GM12878 (cell line): ENCODE results near the gene IL3RA. TPM values are rescaled to one million over a fixed set of nuclear protein-coding genes. Genes with fewer than 3 reads are reported as not detected.

ENCODE experiments used
- BACH1 ChIP-seq: fragments of 450-650 bp; IDR thresholded peaks from 2 replicates; pipeline ENCODE4 v1.6.1; 2017; ENCODE audit warnings: mild to moderate bottlenecking, borderline replicate concordance
- BHLHE40 ChIP-seq, 2 experiments: fragments of 450-650 bp in 1 of 2; IDR thresholded peaks; 2 replicates each; pipeline ENCODE4 v1.6.1; 2011 to 2017; ENCODE audit warnings: low read depth in 2 of 2, borderline replicate concordance in 1 of 2, improper control_type of control experiment in 1 of 2, low read length in 1 of 2, mild to moderate bottlenecking in 1 of 2
- BMI1 ChIP-seq: fragments of 450-650 bp; IDR thresholded peaks from 2 replicates; pipeline ENCODE4 v1.6.1; 2016; ENCODE audit warnings: mild to moderate bottlenecking, moderate library complexity, borderline replicate concordance
- CHD1 ChIP-seq: IDR thresholded peaks from 2 replicates; pipeline ENCODE4 v1.6.1; 2012; ENCODE audit warnings: low read depth, low read length, improper control_type of control experiment
- HSF1 ChIP-seq: fragments of 150-350 bp; IDR thresholded peaks from 2 replicates; pipeline ENCODE4 v1.6.1; 2014; ENCODE audit warnings: mild to moderate bottlenecking, low read depth, low read length
- IRF3 ChIP-seq: fragments of 450-650 bp; IDR thresholded peaks from 2 replicates; pipeline ENCODE4 v1.6.1; 2014; ENCODE audit warnings: mild to moderate bottlenecking
- KDM1A ChIP-seq: fragments of 200-600 bp; sonication (generic); IDR thresholded peaks from 2 replicates; pipeline ENCODE4 v1.6.1; 2016; ENCODE audit warnings: borderline replicate concordance
- NRF1 ChIP-seq: conservative IDR thresholded peaks from 2 replicates; pipeline ENCODE4 v1.6.1; 2011; ENCODE audit warnings: mild to moderate bottlenecking, low read depth, low read length, improper control_type of control experiment
- POLR2AphosphoS2 ChIP-seq: IDR thresholded peaks from 2 replicates; pipeline ENCODE4 v1.6.1; 2011; ENCODE audit warnings: low read depth, mild to moderate bottlenecking, low read length, improper control_type of control experiment, moderate library complexity
- POLR2AphosphoS5 ChIP-seq: IDR thresholded peaks from 2 replicates; pipeline ENCODE4 v1.6.1; 2011; ENCODE audit warnings: mild to moderate bottlenecking, low read length, inconsistent platforms
- RELA ChIP-seq: fragments of 450-650 bp; IDR thresholded peaks from 2 replicates; pipeline ENCODE4 v1.8.0; 2014; ENCODE audit warnings: borderline replicate concordance; ENCODE audit not compliant: partially characterized antibody
- SMAD5 ChIP-seq: IDR thresholded peaks from 2 replicates; pipeline ENCODE4 v1.6.1; 2016; ENCODE audit warnings: antibody characterized with exemption, low read depth
- SUZ12 ChIP-seq: fragments of 200-600 bp; sonication (generic); IDR thresholded peaks from one replicate; pipeline ENCODE4 v1.6.1; 2018; ENCODE audit warnings: antibody characterized with exemption, mild to moderate bottlenecking; ENCODE audit not compliant: unreplicated experiment
- TCF3 ChIP-seq: IDR thresholded peaks from 2 replicates; pipeline ENCODE4 v1.6.1; 2012; ENCODE audit warnings: low read depth, mild to moderate bottlenecking, low read length, borderline replicate concordance; ENCODE audit not compliant: insufficient read depth
- USF1 ChIP-seq: IDR thresholded peaks from 2 replicates; pipeline ENCODE4 v1.6.1; 2011; ENCODE audit warnings: borderline replicate concordance, low read depth, mild to moderate bottlenecking, moderate library complexity, mixed read lengths, low read length; ENCODE audit not compliant: insufficient read depth; ENCODE audit errors: extremely low read length
- ZNF24 ChIP-seq: fragments of 450-650 bp; IDR thresholded peaks from 2 replicates; pipeline ENCODE4 v1.6.1; 2017; ENCODE audit warnings: antibody characterized with exemption, mild to moderate bottlenecking
- polyA plus RNA-seq, 11 experiments: library from polyadenylated mRNA; depleted of rRNA in 4 of 11; unstranded in 6 of 11; stranded (reverse) in 5 of 11; fragments of >200 nt; fragmentation: Nextera tagmentation in 4 of 11; fragmentation: Illumina TruSeq in 1 of 11; extraction: Ambion mirVana in 4 of 11; extraction: Trizol in 1 of 11; gene quantifications; 1 replicate in 1 of 11; 2 replicates in 10 of 11; pipeline versions ENCODE4 v1.2.1 to v1.2.3, GENCODE V29; 2011 to 2016; ENCODE audit warnings: inconsistent platforms in 2 of 11, missing spikeins in 2 of 11, low read depth in 1 of 11
- total RNA-seq, 4 experiments: library from RNA; depleted of rRNA in 3 of 4; stranded (reverse); fragments of >200 nt in 3 of 4; fragmentation: Illumina TruSeq in 1 of 4; extraction: Trizol in 1 of 4; gene quantifications; 2 replicates each; pipeline versions ENCODE4 v1.2.1 to v1.2.3, GENCODE V29; 2013 to 2021
- TF ChIP-seq, protein P1 (sequence below): IDR thresholded peaks from 2 replicates; pipeline ENCODE4 v1.6.1; 2012; ENCODE audit warnings: low read depth, low read length, improper control_type of control experiment
- TF ChIP-seq, protein P2 (sequence below): fragments of 450-650 bp; IDR thresholded peaks from 2 replicates; pipeline ENCODE4 v1.6.1; 2016; ENCODE audit warnings: mild to moderate bottlenecking, moderate library complexity, borderline replicate concordance

The IL3RA gene
- total and polyA plus RNA-seq, 10 of the 15 experiments (the other 5 are each of a cell fraction or from before 2014, with no cell fraction given): 2.1 to 31.1 (median 17.9) TPM

DNA sequence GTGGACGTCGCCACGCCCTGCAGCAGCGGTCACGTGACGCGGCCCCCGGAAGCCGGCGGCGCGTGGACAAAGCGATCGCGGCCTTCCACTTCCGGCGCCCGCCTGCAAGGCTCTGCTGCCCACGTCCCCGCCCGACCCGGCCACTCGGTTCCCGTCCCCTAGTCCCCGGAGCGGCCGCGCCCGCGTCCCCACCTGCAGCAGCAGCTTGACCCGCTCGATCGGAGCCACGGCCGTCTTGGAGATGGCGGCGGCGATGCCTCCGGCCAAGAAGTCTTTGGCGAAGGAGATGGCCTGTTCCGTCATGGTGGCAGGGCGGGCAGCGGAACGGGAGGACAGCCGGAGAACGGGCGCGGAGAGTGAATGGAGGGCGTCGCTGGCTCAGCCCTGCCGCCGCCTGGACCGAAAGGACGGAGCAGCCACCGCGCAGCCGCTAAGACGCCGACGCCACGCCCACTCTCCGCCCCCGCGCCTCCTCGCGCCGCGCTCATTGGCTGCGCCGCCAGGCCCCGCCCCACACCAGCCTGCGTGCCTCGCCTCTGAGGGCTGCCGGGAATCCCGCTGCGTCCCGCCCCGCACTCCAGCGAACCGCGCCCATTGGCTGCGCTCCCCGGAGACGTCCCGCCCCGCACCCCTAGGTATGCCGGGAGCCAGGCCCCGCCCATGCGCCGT lies 55.3 kb downstream of the IL3RA start, which contains the start of gene SLC25A6 (continued):
- peak; percentile 91 to 99 for TF ChIP-seq BHLHE40 (IDR thresholded peaks at IDR 0.05; ENCODE audit: borderline replicate concordance in 1 of 2, low read depth in 2 of 2, low read length in 1 of 2)
- TF ChIP-seq, protein P1, sequence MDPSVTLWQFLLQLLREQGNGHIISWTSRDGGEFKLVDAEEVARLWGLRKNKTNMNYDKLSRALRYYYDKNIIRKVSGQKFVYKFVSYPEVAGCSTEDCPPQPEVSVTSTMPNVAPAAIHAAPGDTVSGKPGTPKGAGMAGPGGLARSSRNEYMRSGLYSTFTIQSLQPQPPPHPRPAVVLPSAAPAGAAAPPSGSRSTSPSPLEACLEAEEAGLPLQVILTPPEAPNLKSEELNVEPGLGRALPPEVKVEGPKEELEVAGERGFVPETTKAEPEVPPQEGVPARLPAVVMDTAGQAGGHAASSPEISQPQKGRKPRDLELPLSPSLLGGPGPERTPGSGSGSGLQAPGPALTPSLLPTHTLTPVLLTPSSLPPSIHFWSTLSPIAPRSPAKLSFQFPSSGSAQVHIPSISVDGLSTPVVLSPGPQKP: peak; percentile 87
- peak; percentile 62; the same call in 1 of the 2 replicates for TF ChIP-seq IRF3
- TF ChIP-seq CHD1: peak; percentile 90
- peak; percentile 24; the same call in 1 of the 2 replicates for TF ChIP-seq TCF3
- peak; percentile 50; the same call in 1 of the 2 replicates for TF ChIP-seq NRF1
- TF ChIP-seq, protein P2, sequence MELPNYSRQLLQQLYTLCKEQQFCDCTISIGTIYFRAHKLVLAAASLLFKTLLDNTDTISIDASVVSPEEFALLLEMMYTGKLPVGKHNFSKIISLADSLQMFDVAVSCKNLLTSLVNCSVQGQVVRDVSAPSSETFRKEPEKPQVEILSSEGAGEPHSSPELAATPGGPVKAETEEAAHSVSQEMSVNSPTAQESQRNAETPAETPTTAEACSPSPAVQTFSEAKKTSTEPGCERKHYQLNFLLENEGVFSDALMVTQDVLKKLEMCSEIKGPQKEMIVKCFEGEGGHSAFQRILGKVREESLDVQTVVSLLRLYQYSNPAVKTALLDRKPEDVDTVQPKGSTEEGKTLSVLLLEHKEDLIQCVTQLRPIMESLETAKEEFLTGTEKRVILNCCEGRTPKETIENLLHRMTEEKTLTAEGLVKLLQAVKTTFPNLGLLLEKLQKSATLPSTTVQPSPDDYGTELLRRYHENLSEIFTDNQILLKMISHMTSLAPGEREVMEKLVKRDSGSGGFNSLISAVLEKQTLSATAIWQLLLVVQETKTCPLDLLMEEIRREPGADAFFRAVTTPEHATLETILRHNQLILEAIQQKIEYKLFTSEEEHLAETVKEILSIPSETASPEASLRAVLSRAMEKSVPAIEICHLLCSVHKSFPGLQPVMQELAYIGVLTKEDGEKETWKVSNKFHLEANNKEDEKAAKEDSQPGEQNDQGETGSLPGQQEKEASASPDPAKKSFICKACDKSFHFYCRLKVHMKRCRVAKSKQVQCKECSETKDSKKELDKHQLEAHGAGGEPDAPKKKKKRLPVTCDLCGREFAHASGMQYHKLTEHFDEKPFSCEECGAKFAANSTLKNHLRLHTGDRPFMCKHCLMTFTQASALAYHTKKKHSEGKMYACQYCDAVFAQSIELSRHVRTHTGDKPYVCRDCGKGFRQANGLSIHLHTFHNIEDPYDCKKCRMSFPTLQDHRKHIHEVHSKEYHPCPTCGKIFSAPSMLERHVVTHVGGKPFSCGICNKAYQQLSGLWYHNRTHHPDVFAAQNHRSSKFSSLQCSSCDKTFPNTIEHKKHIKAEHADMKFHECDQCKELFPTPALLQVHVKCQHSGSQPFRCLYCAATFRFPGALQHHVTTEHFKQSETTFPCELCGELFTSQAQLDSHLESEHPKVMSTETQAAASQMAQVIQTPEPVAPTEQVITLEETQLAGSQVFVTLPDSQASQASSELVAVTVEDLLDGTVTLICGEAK: peak; percentile 75
- TF ChIP-seq HSF1: no peak
- TF ChIP-seq BMI1: no peak
- no peak for TF ChIP-seq KDM1A
- peak; percentile 99 for TF ChIP-seq USF1
- peak; percentile 86; the same call in 1 of the 2 replicates for TF ChIP-seq POLR2AphosphoS2
- no peak for TF ChIP-seq ZNF24
- TF ChIP-seq POLR2AphosphoS5: peak; percentile 98
- TF ChIP-seq BACH1: peak; percentile 83
- TF ChIP-seq SMAD5: peak; percentile 86; the same call in 1 of the 2 replicates
- no peak for TF ChIP-seq SUZ12
- TF ChIP-seq RELA: no peak
